Activated gamma-delta T cell treated with Interleukin-2 at 50 U/mL for 16 hours (primary cell): ENCODE data around the gene CYGB.

Experiments
- DNase-seq: peaks from one replicate; pipeline ENCODE4 v3.0.0-alpha.2; 2020

CYGB gene

GRCh38 chr17:76549215-76549518 is 11.7 kb upstream of the CYGB start:
- no peak for DNase-seq

GRCh38 chr17:76548378-76549214 is 11.1 kb upstream of the CYGB start:
- no peak for DNase-seq

GRCh38 chr17:76547642-76548202 is 10.2 kb upstream of the CYGB start:
- DNase-seq = no peak

- DNase-seq = peak; percentile 70
Measured at GRCh38 chr17:76547183-76547641, 9.7 kb upstream of the CYGB start.

GRCh38 chr17:76546556-76547182 is 9.2 kb upstream of the CYGB start:
- DNase-seq = no peak

- no peak for DNase-seq
Measured at GRCh38 chr17:76545918-76546555, 8.5 kb upstream of the CYGB start.

- DNase-seq = no peak
Measured at GRCh38 chr17:76544546-76545365, 7.2 kb upstream of the CYGB start.

GRCh38 chr17:76543826-76544545 is 6.5 kb upstream of the CYGB start:
- DNase-seq = no peak

- no peak for DNase-seq
Measured at GRCh38 chr17:76543482-76543825, 5.9 kb upstream of the CYGB start.

GRCh38 chr17:76542984-76543383 is 5.5 kb upstream of the CYGB start:
- DNase-seq = no peak

GRCh38 chr17:76542566-76542971 is 5.1 kb upstream of the CYGB start:
- DNase-seq = no peak

- DNase-seq = no peak
Measured at GRCh38 chr17:76541739-76542454, 4.4 kb upstream of the CYGB start.

GRCh38 chr17:76540381-76541300 is 3.1 kb upstream of the CYGB start:
- no peak for DNase-seq

GRCh38 chr17:76539631-76540271 is 2.2 kb upstream of the CYGB start, which contains the start of gene PRCD:
PRCD (plus strand) TSS chr17:76540044; CDS start chr17:76540142, 98 bp downstream.
- no peak for DNase-seq

- no peak for DNase-seq
Measured at GRCh38 chr17:76538941-76539570, 1.5 kb upstream of the CYGB start.

- DNase-seq = no peak
Measured at GRCh38 chr17:76538281-76538931, 897 bp upstream of the CYGB start.

GRCh38 chr17:76537288-76537577 is 276 bp downstream of the CYGB start:
- DNase-seq = no peak

- no peak for DNase-seq
Measured at GRCh38 chr17:76536511-76537287, 810 bp downstream of the CYGB start.
